PC-9 (cell line): ENCODE data around the gene LY86. TPM values are rescaled to one million over a fixed set of nuclear protein-coding genes. Genes with fewer than 3 reads are reported as not detected.

Source experiments
- BruUV-seq: library from RNA; stranded (reverse); fragments of 400-500 nt; replicated peaks from 2 replicates; lab custom pipeline; 2021; lab: Mats Ljungman, UMichigan
- CTCF ChIA-PET: fragments of 300-600 bp; sonication (Branson Sonifier 250); formaldehyde crosslinking; loops from one replicate; lab custom pipeline; 2022; ENCODE audit warnings: antibody characterized with exemption; lab: Charles Lee
- POLR2A ChIA-PET: fragments of 300-600 bp; sonication (Branson Sonifier 250); formaldehyde crosslinking; loops from one replicate; lab custom pipeline; 2022; ENCODE audit warnings: antibody characterized with exemption; ENCODE audit not compliant: unreplicated experiment; lab: Charles Lee
- DNase-seq, 2 experiments: peaks; one replicate each; pipeline versions ENCODE4 v3.0.0 to v3.0.0-alpha.2; 2015 to 2022; ENCODE audit warnings: mixed read lengths in 1 of 2
- H2AFZ ChIP-seq: fragments of 200-600 bp; sonication (generic); 2 replicates; pipeline ENCODE4 v1.8.1; 2017; ENCODE audit warnings: antibody characterized with exemption
- H3F3A ChIP-seq: fragments of 200-600 bp; sonication (generic); 2 replicates; pipeline ENCODE4 v1.8.1; 2017; ENCODE audit warnings: antibody characterized with exemption, mild to moderate bottlenecking, low read depth; ENCODE audit not compliant: insufficient read depth
- H3K27ac ChIP-seq: fragments of 200-600 bp; sonication (generic); 2 replicates; pipeline ENCODE4 v1.6.1; 2016; ENCODE audit warnings: mixed run types
- H3K27me3 ChIP-seq: fragments of 200-600 bp; sonication (generic); 2 replicates; pipeline ENCODE4 v1.6.1; 2016; ENCODE audit warnings: low read depth, mixed run types; ENCODE audit not compliant: insufficient read depth
- H3K36me3 ChIP-seq: fragments of 200-600 bp; sonication (generic); 2 replicates; pipeline ENCODE4 v1.6.1; 2016; ENCODE audit warnings: low read depth, mixed run types
- H3K4me1 ChIP-seq: fragments of 200-600 bp; sonication (generic); replicated peaks from 2 replicates; pipeline ENCODE4 v1.6.1; 2016; ENCODE audit warnings: mixed run types; ENCODE audit not compliant: insufficient read depth
- H3K4me2 ChIP-seq: fragments of 200-600 bp; sonication (generic); 2 replicates; pipeline ENCODE4 v1.6.1; 2017; ENCODE audit warnings: mixed run types
- H3K4me3 ChIP-seq: fragments of 200-600 bp; sonication (generic); 2 replicates; pipeline ENCODE4 v1.6.1; 2016; ENCODE audit warnings: mixed run types
- H3K79me2 ChIP-seq: fragments of 200-600 bp; sonication (generic); 2 replicates; pipeline ENCODE4 v1.6.1; 2017; ENCODE audit warnings: low read depth, mixed run types
- H3K9me2 ChIP-seq: fragments of 200-600 bp; sonication (generic); 2 replicates; pipeline ENCODE4 v1.8.1; 2017; ENCODE audit warnings: mild to moderate bottlenecking; ENCODE audit not compliant: insufficient read depth
- H3K9me3 ChIP-seq: fragments of 200-600 bp; sonication (generic); 2 replicates; pipeline ENCODE4 v1.8.1; 2016; ENCODE audit warnings: low read depth; ENCODE audit not compliant: insufficient read depth
- H4K20me1 ChIP-seq: fragments of 200-600 bp; sonication (generic); 2 replicates; pipeline ENCODE4 v1.8.1; 2017; ENCODE audit not compliant: insufficient read depth
- EZH2 ChIP-seq: fragments of 200-600 bp; sonication (generic); IDR thresholded peaks from 2 replicates; pipeline ENCODE4 v1.8.0; 2017; ENCODE audit warnings: antibody characterized with exemption, low read depth
- intact Hi-C: fragments of 100-400 bp; cut with micrococcal nuclease; formaldehyde crosslinking; loops from one replicate; pipeline ENCODE4 v1.10.0; 2022; ENCODE audit not compliant: unreplicated experiment
- total RNA-seq: library from RNA; stranded (reverse); gene quantifications from 2 replicates; pipeline ENCODE4 v1.2.3, GENCODE V29; 2021
- TF ChIP-seq, protein P1 (sequence below): fragments of 200-600 bp; sonication (generic); conservative IDR thresholded peaks from 2 replicates; pipeline ENCODE4 v1.6.1; 2017; ENCODE audit warnings: mixed run types, antibody characterized with exemption, mild to moderate bottlenecking, moderate library complexity

Gene LY86
- total RNA-seq, 1 experiment from 2014 or later: not detected

- ChIA-PET CTCF (no interaction called here), POLR2A (no interaction called here)
- no peak for DNase-seq
These were observed 20.9 kb downstream of the LY86 start for GRCh38 chr6:6609450-6609849.

DNA sequence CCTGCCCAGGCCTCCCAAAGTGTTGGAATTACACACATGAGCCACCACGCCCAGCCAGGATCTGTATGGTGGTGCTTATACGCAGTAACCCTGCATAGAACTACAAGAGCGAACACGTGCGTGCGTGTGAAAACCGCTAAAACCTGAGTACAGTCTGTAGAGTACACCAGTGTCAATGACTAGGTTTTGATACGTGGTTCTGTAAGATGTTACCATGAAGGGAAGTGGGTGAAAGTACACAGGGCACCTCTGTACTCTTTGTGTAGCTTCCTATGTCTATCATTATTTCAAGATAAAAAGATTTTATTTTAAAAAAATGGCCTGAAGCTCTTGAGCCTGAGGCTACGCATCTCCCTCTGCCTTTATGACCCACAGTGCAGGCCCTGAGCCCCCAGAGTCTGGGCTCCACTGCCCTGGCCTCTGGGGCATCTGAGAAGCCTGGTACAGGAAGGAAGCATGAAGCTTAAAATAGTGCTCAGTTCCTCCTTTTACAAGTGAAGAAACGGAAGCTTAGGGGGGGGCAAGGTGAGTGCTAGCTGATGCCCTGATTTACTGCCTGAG is 21.6 kb downstream of the LY86 start:
- Histone ChIP-seq H3K4me3 (no peak overlapping the region), H3K4me2 (no peak overlapping the region), H3K4me1 (no peaks in the 10 kb centered on the region), H3K36me3 (no peaks in the 10 kb centered on the region), H3K27me3 (no peaks in the 10 kb centered on the region), H3K27ac (no peak overlapping the region), H3F3A (no peaks in the 10 kb centered on the region), H3K9me3 (no peaks in the 10 kb centered on the region), H4K20me1 (no peaks in the 10 kb centered on the region), H3K79me2 (no peaks in the 10 kb centered on the region), H2AFZ (no peak overlapping the region), H3K9me2 (no peaks in the 10 kb centered on the region)
- intact Hi-C loops: no loop called here
- POLR2A ChIA-PET: no interaction called here
- CTCF ChIA-PET: no interaction called here
- DNase-seq: no peak
- no peak for TF ChIP-seq EZH2
- TF ChIP-seq, protein P1, sequence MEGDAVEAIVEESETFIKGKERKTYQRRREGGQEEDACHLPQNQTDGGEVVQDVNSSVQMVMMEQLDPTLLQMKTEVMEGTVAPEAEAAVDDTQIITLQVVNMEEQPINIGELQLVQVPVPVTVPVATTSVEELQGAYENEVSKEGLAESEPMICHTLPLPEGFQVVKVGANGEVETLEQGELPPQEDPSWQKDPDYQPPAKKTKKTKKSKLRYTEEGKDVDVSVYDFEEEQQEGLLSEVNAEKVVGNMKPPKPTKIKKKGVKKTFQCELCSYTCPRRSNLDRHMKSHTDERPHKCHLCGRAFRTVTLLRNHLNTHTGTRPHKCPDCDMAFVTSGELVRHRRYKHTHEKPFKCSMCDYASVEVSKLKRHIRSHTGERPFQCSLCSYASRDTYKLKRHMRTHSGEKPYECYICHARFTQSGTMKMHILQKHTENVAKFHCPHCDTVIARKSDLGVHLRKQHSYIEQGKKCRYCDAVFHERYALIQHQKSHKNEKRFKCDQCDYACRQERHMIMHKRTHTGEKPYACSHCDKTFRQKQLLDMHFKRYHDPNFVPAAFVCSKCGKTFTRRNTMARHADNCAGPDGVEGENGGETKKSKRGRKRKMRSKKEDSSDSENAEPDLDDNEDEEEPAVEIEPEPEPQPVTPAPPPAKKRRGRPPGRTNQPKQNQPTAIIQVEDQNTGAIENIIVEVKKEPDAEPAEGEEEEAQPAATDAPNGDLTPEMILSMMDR: no peak
- no TSS peak for BruUV-seq

More at GRCh38 chr6:6609450-6609849, 20.9 kb downstream of the LY86 start:
- no peak overlapping the region for H3K27ac ChIP-seq
- no peaks in the 10 kb centered on the region for H3K4me1 ChIP-seq
- no peaks in the 10 kb centered on the region for H4K20me1 ChIP-seq
- no peak overlapping the region for H3K4me3 ChIP-seq
- TF ChIP-seq, protein P1: no peak
- TF ChIP-seq EZH2: no peak
- H3K27me3 ChIP-seq: no peaks in the 10 kb centered on the region
- no peaks in the 10 kb centered on the region for H3K9me3 ChIP-seq
- no peak overlapping the region for H3K4me2 ChIP-seq
- no peaks in the 10 kb centered on the region for H3K79me2 ChIP-seq
- H3K36me3 ChIP-seq: no peaks in the 10 kb centered on the region
- BruUV-seq: no TSS peak
- no peaks in the 10 kb centered on the region for H3K9me2 ChIP-seq
- H2AFZ ChIP-seq: no peak overlapping the region
- intact Hi-C loops: no loop called here
- no peaks in the 10 kb centered on the region for H3F3A ChIP-seq

- intact Hi-C loops: no loop called here
- no peaks in the 10 kb centered on the region for H3K36me3 ChIP-seq
- no peak for DNase-seq
- H3F3A ChIP-seq: no peaks in the 10 kb centered on the region
- no peak overlapping the region for H2AFZ ChIP-seq
- no peaks in the 10 kb centered on the region for H3K9me3 ChIP-seq
- ChIA-PET POLR2A (no interaction called here), CTCF (interaction anchor here (0.6 kb wide), 1 partner anchor 50 kb away, joined by 3 read pairs; no protein-coding TSS in a partner anchor)
- H3K27ac ChIP-seq: no peak overlapping the region
- H3K4me3 ChIP-seq: no peak overlapping the region
- no peaks in the 10 kb centered on the region for H3K79me2 ChIP-seq
- no peak for TF ChIP-seq EZH2
- TF ChIP-seq, protein P1: no peak
- no peak overlapping the region for H3K4me2 ChIP-seq
- BruUV-seq: no TSS peak
- H4K20me1 ChIP-seq: no peaks in the 10 kb centered on the region
- H3K9me2 ChIP-seq: no peaks in the 10 kb centered on the region
- 0 out of 2 replicates have a peak, but pooled peaks cover 7% of the 10 kb centered on the region for H3K27me3 ChIP-seq
- H3K4me1 ChIP-seq: no peaks in the 10 kb centered on the region
These were observed 23.0 kb downstream of the LY86 start for GRCh38 chr6:6611486-6611885.
